Endodermal cell (in vitro differentiated cells): ENCODE measurements around the gene CSGALNACT2. TPM values are rescaled to one million over a fixed set of nuclear protein-coding genes. Genes with fewer than 3 reads are reported as not detected.
A peak's percentile ranks its signal among the peaks of the same experiment; 100 is the strongest.

Experiments used
- DNase-seq: peaks from one replicate; pipeline ENCODE4 v3.0.0-alpha.2; 2017
- H3K27ac ChIP-seq: 2 replicates; pipeline ENCODE4 v1.5.1; 2013; ENCODE audit warnings: mild to moderate bottlenecking, low read depth, low read length, moderate library complexity
- H3K27me3 ChIP-seq: 2 replicates; pipeline ENCODE4 v1.6.1; 2013; ENCODE audit warnings: mild to moderate bottlenecking, low read length, moderate library complexity; ENCODE audit not compliant: insufficient read depth, control insufficient read depth, poor library complexity, severe bottlenecking
- H3K36me3 ChIP-seq: 2 replicates; pipeline ENCODE4 v1.7.0; 2013; ENCODE audit warnings: mild to moderate bottlenecking, low read length, moderate library complexity; ENCODE audit not compliant: control insufficient read depth, insufficient read depth
- H3K4me1 ChIP-seq: one replicate; pipeline ENCODE4 v1.7.0; 2013; ENCODE audit warnings: low read length; ENCODE audit not compliant: control insufficient read depth, insufficient read depth
- H3K4me3 ChIP-seq: 2 replicates; pipeline ENCODE4 v1.5.1; 2013; ENCODE audit warnings: mild to moderate bottlenecking, low read length, moderate library complexity
- H3K9ac ChIP-seq: 2 replicates; pipeline ENCODE4 v1.6.1; 2013; ENCODE audit warnings: mild to moderate bottlenecking, low read length, moderate library complexity; ENCODE audit not compliant: poor library complexity, severe bottlenecking; ENCODE audit errors: extremely low read depth
- H3K9me3 ChIP-seq: 2 replicates; pipeline ENCODE4 v1.6.1; 2013; ENCODE audit warnings: mild to moderate bottlenecking, low read length, moderate library complexity; ENCODE audit not compliant: control insufficient read depth
- H3K27ac Mint-ChIP-seq: 2 replicates; pipeline ENCODE4 v1.8.0; 2020; ENCODE audit warnings: mixed read lengths
- H3K27me3 Mint-ChIP-seq: 2 replicates; pipeline ENCODE4 v1.8.0; 2021; ENCODE audit warnings: mild to moderate bottlenecking, mixed read lengths; ENCODE audit not compliant: insufficient read depth
- H3K36me3 Mint-ChIP-seq: 2 replicates; pipeline ENCODE4 v1.8.0; 2020; ENCODE audit warnings: low read depth, mixed read lengths
- H3K4me1 Mint-ChIP-seq: 2 replicates; pipeline ENCODE4 v1.8.0; 2020; ENCODE audit warnings: mixed read lengths
- H3K4me3 Mint-ChIP-seq: 2 replicates; pipeline ENCODE4 v1.8.0; 2020; ENCODE audit warnings: mild to moderate bottlenecking, moderate library complexity, mixed read lengths
- H3K9me3 Mint-ChIP-seq: 2 replicates; pipeline ENCODE4 v1.8.0; 2020; ENCODE audit warnings: mild to moderate bottlenecking, mixed read lengths
- WGBS, 2 experiments: methylation state at CpG; one replicate each; pipeline versions ENCODE4 v1.1.5 to v1.1.7; 2013; ENCODE audit warnings: missing lambda C conversion rate in 2 of 2, mixed read lengths in 1 of 2; ENCODE audit not compliant: insufficient coverage in 1 of 2, insufficient read length in 1 of 2; 5-methylcytosine and 5-hydroxymethylcytosine counted together
- total RNA-seq, 2 donors: library from RNA; stranded (reverse); fragmentation: NEBNext Ultra II Directional in 1 of 2; extraction: Animal tissue kit (Norgen Biotek cat#: 25700) in 1 of 2; gene quantifications; 2 replicates in 1 of 2; 3 replicates in 1 of 2; pipeline ENCODE4 v1.2.1, GENCODE V29; 2021
- TF ChIP-seq, protein P1 (sequence below): fragments of 200-600 bp; sonication (generic); conservative IDR thresholded peaks from 2 replicates; pipeline ENCODE4 v1.5.0; 2021; ENCODE audit warnings: antibody characterized with exemption, mild to moderate bottlenecking

The CSGALNACT2 gene
- total RNA-seq, 2 donors from 2014 or later = 7.3 to 8.6 TPM

DNA sequence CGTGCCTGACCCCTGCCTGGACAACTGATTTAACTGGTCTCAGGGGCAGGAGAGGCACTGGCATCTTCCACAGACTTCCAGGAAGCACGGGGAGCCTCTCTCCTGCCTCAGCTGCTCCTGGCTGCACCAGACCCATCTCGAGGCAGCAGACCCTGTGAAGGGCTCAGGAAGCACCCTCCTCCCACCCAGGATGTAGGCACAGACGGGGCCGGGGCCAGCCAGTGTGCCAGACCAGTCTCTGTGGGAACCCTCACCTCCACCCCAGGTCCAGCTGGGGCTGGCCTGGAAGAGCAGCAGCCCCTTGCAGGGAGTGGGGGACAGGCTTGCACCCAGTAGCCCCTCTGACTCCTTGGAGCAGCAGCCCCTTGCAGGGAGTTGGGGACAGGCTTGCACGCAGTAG is 72.3 kb downstream of the CSGALNACT2 start:
- Histone ChIP-seq H3K9ac (no peak overlapping the region), H3K36me3 (no peaks in the 10 kb centered on the region), H3K27ac (no peak overlapping the region), H3K4me1 (no peaks in the 10 kb centered on the region), H3K27me3 (no peaks in the 10 kb centered on the region), H3K4me3 (no peak overlapping the region), H3K9me3 (no peaks in the 10 kb centered on the region)
- H3K36me3 Mint-ChIP-seq = no peaks in the 10 kb centered on the region
- TF ChIP-seq, protein P1, sequence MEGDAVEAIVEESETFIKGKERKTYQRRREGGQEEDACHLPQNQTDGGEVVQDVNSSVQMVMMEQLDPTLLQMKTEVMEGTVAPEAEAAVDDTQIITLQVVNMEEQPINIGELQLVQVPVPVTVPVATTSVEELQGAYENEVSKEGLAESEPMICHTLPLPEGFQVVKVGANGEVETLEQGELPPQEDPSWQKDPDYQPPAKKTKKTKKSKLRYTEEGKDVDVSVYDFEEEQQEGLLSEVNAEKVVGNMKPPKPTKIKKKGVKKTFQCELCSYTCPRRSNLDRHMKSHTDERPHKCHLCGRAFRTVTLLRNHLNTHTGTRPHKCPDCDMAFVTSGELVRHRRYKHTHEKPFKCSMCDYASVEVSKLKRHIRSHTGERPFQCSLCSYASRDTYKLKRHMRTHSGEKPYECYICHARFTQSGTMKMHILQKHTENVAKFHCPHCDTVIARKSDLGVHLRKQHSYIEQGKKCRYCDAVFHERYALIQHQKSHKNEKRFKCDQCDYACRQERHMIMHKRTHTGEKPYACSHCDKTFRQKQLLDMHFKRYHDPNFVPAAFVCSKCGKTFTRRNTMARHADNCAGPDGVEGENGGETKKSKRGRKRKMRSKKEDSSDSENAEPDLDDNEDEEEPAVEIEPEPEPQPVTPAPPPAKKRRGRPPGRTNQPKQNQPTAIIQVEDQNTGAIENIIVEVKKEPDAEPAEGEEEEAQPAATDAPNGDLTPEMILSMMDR = no peak
- 75 to 80% methylated on average over 2 to 6 of the region's 6 CpGs for WGBS, 2 experiments
- no peak overlapping the region for H3K27ac Mint-ChIP-seq
- no peak overlapping the region for H3K4me3 Mint-ChIP-seq
- H3K4me1 Mint-ChIP-seq = no peaks in the 10 kb centered on the region
- peak; percentile 35 for DNase-seq
- peaks cover 2% of the 10 kb centered on the region for H3K27me3 Mint-ChIP-seq
- no peaks in the 10 kb centered on the region for H3K9me3 Mint-ChIP-seq

DNA sequence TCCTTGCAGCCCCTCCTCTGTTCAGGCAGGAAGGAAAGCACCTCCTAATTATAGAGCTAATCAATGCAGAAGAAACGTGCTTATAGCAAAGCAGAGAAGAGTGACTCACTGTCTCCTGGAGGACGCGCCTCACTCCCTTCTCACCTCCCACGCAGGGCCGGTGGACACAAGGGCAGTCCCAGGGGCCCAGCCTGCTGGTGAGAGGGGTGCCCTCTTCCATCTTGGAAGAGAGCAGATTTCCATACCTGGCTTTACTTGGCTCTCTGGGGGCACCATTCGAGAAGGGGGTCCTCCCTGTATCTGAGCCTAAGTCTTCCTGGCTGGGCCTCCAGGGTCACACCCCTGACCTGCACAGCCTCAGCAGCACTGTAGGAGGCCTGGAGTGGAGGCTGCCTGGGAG is 72.8 kb downstream of the CSGALNACT2 start:
- Histone ChIP-seq H3K9ac (no peak overlapping the region), H3K9me3 (no peaks in the 10 kb centered on the region), H3K36me3 (no peaks in the 10 kb centered on the region), H3K4me3 (no peak overlapping the region), H3K27ac (no peak overlapping the region), H3K4me1 (no peaks in the 10 kb centered on the region), H3K27me3 (no peaks in the 10 kb centered on the region)
- no peaks in the 10 kb centered on the region for H3K9me3 Mint-ChIP-seq
- 71 to 85% methylated on average over 6 of the region's 6 CpGs for WGBS, 2 experiments
- peak; percentile 34 for DNase-seq
- peaks cover 2% of the 10 kb centered on the region for H3K27me3 Mint-ChIP-seq
- H3K27ac Mint-ChIP-seq = no peak overlapping the region
- TF ChIP-seq, protein P1 = no peak
- H3K36me3 Mint-ChIP-seq = no peaks in the 10 kb centered on the region
- no peak overlapping the region for H3K4me3 Mint-ChIP-seq
- H3K4me1 Mint-ChIP-seq = no peaks in the 10 kb centered on the region

DNA sequence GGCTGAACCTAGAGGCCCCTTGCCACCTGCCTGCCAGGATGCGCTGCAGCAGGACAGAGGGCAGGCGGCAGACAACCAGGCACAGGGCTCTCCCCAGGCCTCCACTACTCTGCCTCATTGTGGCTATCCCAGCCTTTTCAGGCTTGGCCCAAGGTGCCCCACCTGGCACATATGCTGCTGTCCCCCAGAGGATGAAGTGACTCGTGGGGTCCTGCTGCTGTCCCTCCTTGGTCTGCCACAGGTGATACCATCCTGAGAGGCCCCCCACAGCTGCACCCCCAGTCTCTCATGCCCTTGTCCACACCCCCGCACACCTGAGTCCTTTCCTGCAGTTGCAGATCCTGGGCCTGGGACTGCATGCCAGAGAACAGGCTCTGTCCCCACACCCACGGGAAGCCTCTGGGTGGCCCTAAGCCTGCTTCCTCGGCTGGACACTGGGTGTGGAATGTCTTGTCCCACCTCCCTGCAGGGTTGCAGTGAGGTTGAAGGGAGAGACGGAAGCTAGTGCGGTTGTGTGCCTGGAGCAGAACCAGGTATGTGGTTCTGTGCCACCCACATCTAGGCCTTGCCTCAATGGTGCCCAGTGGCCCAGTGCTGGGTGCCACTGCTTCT is 73.3 kb downstream of the CSGALNACT2 start:
- no peaks in the 10 kb centered on the region for H3K36me3 ChIP-seq
- Mint-ChIP-seq H3K27ac (no peak overlapping the region), H3K27me3 (peaks cover 2% of the 10 kb centered on the region), H3K4me3 (no peak overlapping the region), H3K9me3 (no peaks in the 10 kb centered on the region), H3K4me1 (no peaks in the 10 kb centered on the region), H3K36me3 (no peaks in the 10 kb centered on the region)
- H3K4me1 ChIP-seq = no peaks in the 10 kb centered on the region
- H3K27ac ChIP-seq = no peak overlapping the region
- no peaks in the 10 kb centered on the region for H3K27me3 ChIP-seq
- H3K9me3 ChIP-seq = no peaks in the 10 kb centered on the region
- 82 to 86% methylated on average over 3 to 8 of the region's 8 CpGs for WGBS, 2 experiments
- no peak for DNase-seq
- no peak overlapping the region for H3K4me3 ChIP-seq
- TF ChIP-seq, protein P1 = no peak
- no peak overlapping the region for H3K9ac ChIP-seq
